K562 (cell line): Measurements from ENCODE around the gene EIF4E2. TPM values are rescaled to one million over a fixed set of nuclear protein-coding genes. Genes with fewer than 3 reads are reported as not detected.

Experiments used
- ATAC-seq: fragments of 200-7000 bp; cut with Tn5 transposase; 3 replicates; pipeline ENCODE4 v1.9.1; 2020; ENCODE audit warnings: moderate library complexity
- BruUV-seq: library from RNA; stranded (reverse); fragments of 400-500 nt; replicated peaks from 2 replicates; lab custom pipeline; 2021; lab: Mats Ljungman, UMichigan
- CTCF ChIA-PET: fragments of 300-600 bp; formaldehyde crosslinking; extraction: SDS; loops from one replicate; lab custom pipeline; 2021; ENCODE audit warnings: low intra/inter-chr PET ratio; lab: Yijun Ruan, JAX
- POLR2A ChIA-PET: fragments of 300-600, 350-650 bp; sonication (Branson Sonifier 250); formaldehyde crosslinking; extraction: SDS; loops from one replicate; lab custom pipeline; 2021; ENCODE audit warnings: antibody characterized with exemption, inconsistent platforms; lab: Yijun Ruan, JAX
- DNase-seq, 4 experiments: peaks; one replicate each; pipeline versions ENCODE4 v3.0.0 to v3.0.0-alpha.2; 2011 to 2018; ENCODE audit warnings: low spot score in 3 of 4, mixed read lengths in 3 of 4; ENCODE audit errors: extremely low read depth in 1 of 4
- FAIRE-seq: peaks from 2 replicates; lab custom pipeline; 2011; peaks lifted over from hg19 to GRCh38; lab: Jason Lieb, UNC
- H2AFZ ChIP-seq: 2 replicates; pipeline ENCODE4 v1.6.0; 2011; ENCODE audit warnings: low read depth, low read length, control low read depth, inconsistent platforms
- H3K27ac ChIP-seq: fragments of 200-600 bp; 3 replicates; pipeline ENCODE4 v1.8.0; 2011; ENCODE audit warnings: low read depth, mild to moderate bottlenecking, control low read depth, inconsistent platforms, low read length, moderate library complexity, mixed read lengths; ENCODE audit errors: extremely low read depth
- H3K27me3 ChIP-seq, 2 experiments: fragments of 300-600 bp in 1 of 2; 2 replicates in 1 of 2; 3 replicates in 1 of 2; pipeline versions ENCODE4 v1.6.0 to v1.8.0; 2011; ENCODE audit warnings: inconsistent platforms in 2 of 2, low read length in 2 of 2, mild to moderate bottlenecking in 1 of 2, mixed read lengths in 1 of 2, moderate library complexity in 1 of 2; ENCODE audit not compliant: control insufficient read depth in 2 of 2, insufficient read depth in 2 of 2
- H3K36me3 ChIP-seq: fragments of 300-600 bp; 3 replicates; pipeline ENCODE4 v1.8.0; 2011; ENCODE audit warnings: mild to moderate bottlenecking, low read length, inconsistent platforms; ENCODE audit not compliant: control insufficient read depth, insufficient read depth
- H3K4me1 ChIP-seq, 2 experiments: fragments of 200-600 bp in 1 of 2; replicated peaks in 1 of 2; 2 replicates in 1 of 2; 3 replicates in 1 of 2; pipeline versions ENCODE4 v1.5.1 to v1.8.0; 2011; ENCODE audit warnings: inconsistent platforms in 2 of 2, low read length in 2 of 2, mild to moderate bottlenecking in 1 of 2, mixed read lengths in 1 of 2, moderate library complexity in 1 of 2; ENCODE audit not compliant: control insufficient read depth in 2 of 2, insufficient read depth in 2 of 2
- H3K4me2 ChIP-seq: 2 replicates; pipeline ENCODE4 v1.6.1; 2011; ENCODE audit warnings: low read length, control low read depth, inconsistent platforms, mixed read lengths; ENCODE audit not compliant: insufficient read depth
- H3K4me3 ChIP-seq: fragments of 200-600 bp; sonication (generic), shearing (Covaris generic); 2 replicates; pipeline ENCODE4 v1.5.1; 2016; ENCODE audit warnings: control low read depth, inconsistent platforms
- H3K79me2 ChIP-seq: fragments of 200-600 bp; 3 replicates; pipeline ENCODE4 v1.8.0; 2011; ENCODE audit warnings: low read length, inconsistent platforms; ENCODE audit not compliant: control insufficient read depth, insufficient read depth
- H3K9ac ChIP-seq, 2 experiments: 2 replicates each; pipeline versions ENCODE4 v1.6.0 to v1.6.1; 2011; ENCODE audit warnings: low read depth in 2 of 2, low read length in 2 of 2, control low read depth in 1 of 2, inconsistent platforms in 1 of 2, mild to moderate bottlenecking in 1 of 2, mixed read lengths in 1 of 2; ENCODE audit not compliant: insufficient read depth in 1 of 2
- H3K9me1 ChIP-seq: one replicate; pipeline ENCODE4 v1.6.0; 2011; ENCODE audit warnings: inconsistent platforms, mild to moderate bottlenecking, low read length, moderate library complexity; ENCODE audit not compliant: control insufficient read depth, insufficient read depth
- H3K9me3 ChIP-seq: replicated peaks from 2 replicates; pipeline ENCODE4 v1.5.1; 2011; ENCODE audit warnings: low read depth, low read length, inconsistent platforms; ENCODE audit not compliant: control insufficient read depth, insufficient read depth
- H4K20me1 ChIP-seq: replicated peaks from 2 replicates; pipeline ENCODE4 v1.6.1; 2011; ENCODE audit warnings: low read length, inconsistent platforms, mixed read lengths; ENCODE audit not compliant: control insufficient read depth, insufficient read depth
- CBFA2T3 ChIP-seq: fragments of 450-650 bp; IDR thresholded peaks from 2 replicates; pipeline ENCODE4 v1.6.1; 2017
- HSF4 ChIP-seq: fragments of 250-450 bp; sonication (Bioruptor Pico); IDR thresholded peaks from 2 replicates; pipeline ENCODE4 v2.1.2; 2022; ENCODE audit warnings: mild to moderate bottlenecking, moderate library complexity, borderline replicate concordance
- MTA1 ChIP-seq: fragments of 450-650 bp; IDR thresholded peaks from 2 replicates; pipeline ENCODE4 v1.6.1; 2017; ENCODE audit warnings: borderline replicate concordance
- POLR2G ChIP-seq: fragments of 200-400 bp; formaldehyde crosslinking; IDR thresholded peaks from 2 replicates; pipeline ENCODE4 v1.6.1; 2017; ENCODE audit warnings: low read depth, mild to moderate bottlenecking, antibody characterized with exemption, low read length, moderate library complexity
- RBFOX2 ChIP-seq: fragments of 200-400 bp; formaldehyde crosslinking; IDR thresholded peaks from 2 replicates; pipeline ENCODE4 v1.6.1; 2017; ENCODE audit warnings: low read depth, mild to moderate bottlenecking, low read length, moderate library complexity
- RHOXF2B ChIP-seq: fragments of 250-450 bp; sonication (Bioruptor Pico); conservative IDR thresholded peaks from 2 replicates; pipeline ENCODE4 v1.5.1; 2021
- ZNF551 ChIP-seq: fragments of 250-450 bp; sonication (Bioruptor Pico); IDR thresholded peaks from 2 replicates; pipeline ENCODE4 v1.5.0; 2021; ENCODE audit warnings: mild to moderate bottlenecking, moderate library complexity
- WGBS: fragments of 100-300 bp; shearing (Covaris generic); methylation state at CpG from one replicate; pipeline ENCODE4 v1.1.6; 2016; ENCODE audit warnings: low coverage, mixed read lengths; ENCODE audit not compliant: insufficient coverage; ENCODE audit errors: missing lambda C conversion rate; 5-methylcytosine and 5-hydroxymethylcytosine counted together
- in situ Hi-C: fragments of 300-500 bp; cut with MboI; formaldehyde crosslinking; loops from 4 replicates; pipeline ENCODE4 v1.15.0; 2018; ENCODE audit warnings: inconsistent platforms, mixed read lengths
- intact Hi-C: fragments of 100-400 bp; cut with micrococcal nuclease; formaldehyde crosslinking; loops from 2 replicates; pipeline ENCODE4 v1.14.2; 2022
- polyA plus RNA-seq, 8 experiments: library from polyadenylated mRNA; depleted of rRNA in 4 of 8; stranded (reverse) in 5 of 8; unstranded in 3 of 8; fragments of >200 nt; fragmentation: Nextera tagmentation in 2 of 8; fragmentation: Illumina TruSeq in 1 of 8; extraction: Ambion mirVana in 2 of 8; extraction: Trizol in 1 of 8; gene quantifications; 2 replicates each; pipeline versions ENCODE4 v1.2.1 to v1.2.3, GENCODE V29; 2011 to 2014; ENCODE audit warnings: inconsistent platforms in 1 of 8, missing spikeins in 1 of 8
- total RNA-seq, 7 experiments: library from RNA; depleted of rRNA in 6 of 7; stranded (reverse); fragments of >200 nt in 6 of 7; fragmentation: Illumina TruSeq in 2 of 7; extraction: Trizol in 2 of 7; gene quantifications; 2 replicates each; pipeline versions ENCODE4 v1.2.1 to v1.2.3, GENCODE V29; 2011 to 2021; ENCODE audit warnings: low replicate concordance in 1 of 7

Gene EIF4E2
- total and polyA plus RNA-seq, 9 of the 15 experiments (the other 6 are each of a cell fraction or from before 2014, with no cell fraction given) = 33.9 to 169 (median 77.5) TPM

- in situ Hi-C loops = no loop called here
Observed at GRCh38 chr2:232543928-232544631, 6.4 kb upstream of the EIF4E2 start.

GRCh38 chr2:232544674-232545073 lies 5.8 kb upstream of the EIF4E2 start:
- Histone ChIP-seq H3K9me1 (no peaks in the 10 kb centered on the region), H3K79me2 (peaks cover 16% of the 10 kb centered on the region; the same call in 2 of the 3 replicates), H4K20me1 (no peaks in the 10 kb centered on the region), H3K4me3 (no peak overlapping the region), H3K4me2 (no peak overlapping the region), H3K27me3 (no peaks in the 10 kb centered on the region), H3K9me3 (no peaks in the 10 kb centered on the region), H2AFZ (no peak overlapping the region), H3K4me1 (peaks cover 0 to 32% of the 10 kb centered on the region in 2 experiments; a peak in 3 of 5 replicates), H3K36me3 (peaks cover 15% of the 10 kb centered on the region; the same call in 2 of the 3 replicates), H3K9ac (no peak overlapping the region; a peak in 1 of 4 replicates), H3K27ac (no peak overlapping the region)
- BruUV-seq = no TSS peak
- ATAC-seq (no peak; the same call in 2 of the 3 replicates), DNase-seq (no peak), FAIRE-seq (no peak)
- ChIA-PET POLR2A (interaction anchor here (0.6 to 0.7 kb wide), 3 partner anchors 19 to 1824 kb away, joined by 3 to 4 read pairs (median 4); partner anchors contain the start of gene CHRND), CTCF (no interaction called here)
- intact Hi-C loops (no loop called here), in situ Hi-C loops (no loop called here)
- WGBS = 69% methylated on average over 3 of the region's 6 CpGs
- no peak for TF ChIP-seq RHOXF2B
- no peak for TF ChIP-seq HSF4 (CRISPR knock-in tag)

More at GRCh38 chr2:232543928-232544631, 6.4 kb upstream of the EIF4E2 start:
- H3K9me3 ChIP-seq = no peaks in the 10 kb centered on the region
- no peak for DNase-seq
- ATAC-seq = peak; percentile 7; the same call in 1 of the 3 replicates
- peaks cover 15% of the 10 kb centered on the region; the same call in 2 of the 3 replicates for H3K36me3 ChIP-seq
- no peaks in the 10 kb centered on the region for H4K20me1 ChIP-seq
- no peak overlapping the region for H3K4me2 ChIP-seq
- intact Hi-C loops = no loop called here
- no peaks in the 10 kb centered on the region for H3K27me3 ChIP-seq
- H3K9ac ChIP-seq = no peak overlapping the region; a peak in 2 of 4 replicates
- no peaks in the 10 kb centered on the region for H3K9me1 ChIP-seq
- peaks cover 10% of the 10 kb centered on the region; the same call in 1 of the 3 replicates for H3K79me2 ChIP-seq
- H2AFZ ChIP-seq = no peak overlapping the region
- BruUV-seq = no TSS peak
- H3K4me3 ChIP-seq = no peak overlapping the region
- peak; percentile 49 for TF ChIP-seq POLR2G
- TF ChIP-seq ZNF551 (CRISPR knock-in tag) = no peak
- TF ChIP-seq MTA1 = no peak
- TF ChIP-seq RBFOX2 = peak; percentile 41; the same call in 1 of the 2 replicates
- peak; percentile 52 for TF ChIP-seq CBFA2T3
- TF ChIP-seq, all 486 proteins: peak for 3
- ChIA-PET POLR2A (interaction anchor here (0.6 kb wide), 1 partner anchor 330 kb away, joined by 4 read pairs; no protein-coding TSS in a partner anchor), CTCF (no interaction called here)
- peaks cover 0 to 38% of the 10 kb centered on the region in 2 experiments; a peak in 3 of 5 replicates for H3K4me1 ChIP-seq
- no peak overlapping the region for H3K27ac ChIP-seq
- WGBS = 78% methylated on average over 16 of the region's 19 CpGs
- FAIRE-seq = no peak
